Measurements from ENCODE around the gene MVP. TPM values are rescaled to one million over a fixed set of nuclear protein-coding genes. Genes with fewer than 3 reads are reported as not detected.

Gene MVP
- total RNA-seq, 1 donor from 2014 or later, result 13.1 TPM

GRCh38 chr16:29834079-29834478 lies 13.8 kb downstream of the MVP start:
- no peaks in the 10 kb centered on the region for H3K4me1 Mint-ChIP-seq
- no peak for TF ChIP-seq CTCF (IDR thresholded peaks at IDR 0.05; ENCODE audit: unreplicated experiment)
- no peak overlapping the region for H3K27ac Mint-ChIP-seq
- no peak overlapping the region for H3K4me3 Mint-ChIP-seq
- no peaks in the 10 kb centered on the region for H3K27me3 Mint-ChIP-seq (ENCODE audit: low read depth)
- H3K9me3 Mint-ChIP-seq, result no peaks in the 10 kb centered on the region
- H3K36me3 Mint-ChIP-seq, result no peaks in the 10 kb centered on the region
- DNase-seq (ENCODE audit: low spot score in 2 of 2, unreplicated experiment in 2 of 2), result no peak

GRCh38 chr16:29835926-29836325 lies 15.7 kb downstream of the MVP start:
- no peaks in the 10 kb centered on the region for H3K27me3 Mint-ChIP-seq (ENCODE audit: low read depth)
- no peaks in the 10 kb centered on the region for H3K9me3 Mint-ChIP-seq
- H3K27ac Mint-ChIP-seq, result no peak overlapping the region

GRCh38 chr16:29836623-29837022 lies 16.4 kb downstream of the MVP start:
- Mint-ChIP-seq H3K27ac (no peak overlapping the region), H3K9me3 (no peaks in the 10 kb centered on the region), H3K4me1 (no peaks in the 10 kb centered on the region), H3K27me3 (ENCODE audit: low read depth) (no peaks in the 10 kb centered on the region), H3K36me3 (no peaks in the 10 kb centered on the region), H3K4me3 (no peak overlapping the region)
- DNase-seq (ENCODE audit: low spot score in 2 of 2, unreplicated experiment in 2 of 2), result no peak
- TF ChIP-seq CTCF (IDR thresholded peaks at IDR 0.05; ENCODE audit: unreplicated experiment), result no peak

More at GRCh38 chr16:29835926-29836325, 15.7 kb downstream of the MVP start:
- no peaks in the 10 kb centered on the region for H3K4me1 Mint-ChIP-seq
- no peak for DNase-seq (ENCODE audit: low spot score in 2 of 2, unreplicated experiment in 2 of 2)
- no peaks in the 10 kb centered on the region for H3K36me3 Mint-ChIP-seq
- no peak for TF ChIP-seq CTCF (IDR thresholded peaks at IDR 0.05; ENCODE audit: unreplicated experiment)
- H3K4me3 Mint-ChIP-seq, result no peak overlapping the region

GRCh38 chr16:29837841-29838240 lies 17.6 kb downstream of the MVP start:
- no peak for DNase-seq (ENCODE audit: low spot score in 2 of 2, unreplicated experiment in 2 of 2)

GRCh38 chr16:29839822-29840221 lies 19.6 kb downstream of the MVP start:
- Mint-ChIP-seq H3K9me3 (no peaks in the 10 kb centered on the region), H3K4me3 (no peak overlapping the region), H3K27me3 (ENCODE audit: low read depth) (no peaks in the 10 kb centered on the region), H3K4me1 (no peaks in the 10 kb centered on the region), H3K36me3 (no peaks in the 10 kb centered on the region), H3K27ac (no peak overlapping the region)
- no peak for TF ChIP-seq CTCF (IDR thresholded peaks at IDR 0.05; ENCODE audit: unreplicated experiment)
- no peak for DNase-seq (ENCODE audit: low spot score in 2 of 2, unreplicated experiment in 2 of 2)

More at GRCh38 chr16:29837841-29838240, 17.6 kb downstream of the MVP start:
- H3K4me1 Mint-ChIP-seq, result no peaks in the 10 kb centered on the region
- H3K4me3 Mint-ChIP-seq, result no peak overlapping the region
- H3K36me3 Mint-ChIP-seq, result no peaks in the 10 kb centered on the region
- no peak overlapping the region for H3K27ac Mint-ChIP-seq
- H3K9me3 Mint-ChIP-seq, result no peaks in the 10 kb centered on the region
- no peak for TF ChIP-seq CTCF (IDR thresholded peaks at IDR 0.05; ENCODE audit: unreplicated experiment)
- H3K27me3 Mint-ChIP-seq (ENCODE audit: low read depth), result no peaks in the 10 kb centered on the region

GRCh38 chr16:29840240-29840639 lies 20.0 kb downstream of the MVP start:
- no peaks in the 10 kb centered on the region for H3K27me3 Mint-ChIP-seq (ENCODE audit: low read depth)
- peaks cover 2% of the 10 kb centered on the region for H3K4me1 Mint-ChIP-seq
- H3K4me3 Mint-ChIP-seq, result no peak overlapping the region
- H3K9me3 Mint-ChIP-seq, result no peaks in the 10 kb centered on the region
- no peaks in the 10 kb centered on the region for H3K36me3 Mint-ChIP-seq
- H3K27ac Mint-ChIP-seq, result no peak overlapping the region
- no peak for DNase-seq (ENCODE audit: low spot score in 2 of 2, unreplicated experiment in 2 of 2)
- TF ChIP-seq CTCF (IDR thresholded peaks at IDR 0.05; ENCODE audit: unreplicated experiment), result no peak

Measured in mesothelial cell of epicardium (in vitro differentiated cells).